HEK293 (cell line): ENCODE measurements around the gene PAMR1.

Experiments used
- CTCF ChIP-seq: fragments of 450-650 bp; formaldehyde crosslinking; IDR thresholded peaks from 2 replicates; pipeline ENCODE4 v1.5.1; 2016; ENCODE audit warnings: missing biosample characterization, missing genetic modification characterization
- OSR2 ChIP-seq: fragments of 450-650 bp; formaldehyde crosslinking; IDR thresholded peaks from 2 replicates; pipeline ENCODE4 v1.5.1; 2016; ENCODE audit warnings: missing biosample characterization, missing genetic modification characterization
- PATZ1 ChIP-seq: fragments of 450-650 bp; formaldehyde crosslinking; IDR thresholded peaks from 2 replicates; pipeline ENCODE4 v1.5.1; 2016; ENCODE audit warnings: missing biosample characterization, missing genetic modification characterization
- REST ChIP-seq: fragments of 450-650 bp; formaldehyde crosslinking; IDR thresholded peaks from 2 replicates; pipeline ENCODE4 v1.5.1; 2016; ENCODE audit warnings: missing biosample characterization, missing genetic modification characterization
- ZBTB21 ChIP-seq: fragments of 450-650 bp; formaldehyde crosslinking; IDR thresholded peaks from 2 replicates; pipeline ENCODE4 v1.5.1; 2017; ENCODE audit warnings: missing biosample characterization, missing genetic modification characterization
- ZBTB49 ChIP-seq: fragments of 450-650 bp; formaldehyde crosslinking; IDR thresholded peaks from 2 replicates; pipeline ENCODE4 v1.5.1; 2016; ENCODE audit warnings: missing biosample characterization, missing genetic modification characterization, low read depth
- ZFP3 ChIP-seq: fragments of 450-650 bp; formaldehyde crosslinking; IDR thresholded peaks from 2 replicates; pipeline ENCODE4 v1.5.1; 2016; ENCODE audit warnings: low read depth, missing biosample characterization, missing genetic modification characterization
- ZNF350 ChIP-seq: fragments of 450-650 bp; formaldehyde crosslinking; IDR thresholded peaks from 2 replicates; pipeline ENCODE4 v1.5.0; 2017; ENCODE audit warnings: missing biosample characterization, mild to moderate bottlenecking, missing genetic modification characterization
- ZNF416 ChIP-seq: fragments of 450-650 bp; formaldehyde crosslinking; IDR thresholded peaks from 2 replicates; pipeline ENCODE4 v1.5.1; 2016; ENCODE audit warnings: missing biosample characterization, missing genetic modification characterization
- ZNF664 ChIP-seq: fragments of 450-650 bp; formaldehyde crosslinking; IDR thresholded peaks from 2 replicates; pipeline ENCODE4 v1.5.1; 2016; ENCODE audit warnings: missing biosample characterization, missing genetic modification characterization

GRCh38 chr11:35459489-35459888 is 65.9 kb downstream of the PAMR1 start:
- TF ChIP-seq ZBTB21 (tag by site-specific recombination) (no peak), CTCF (tag by site-specific recombination) (no peak), OSR2 (tag by site-specific recombination) (no peak), ZNF416 (tag by site-specific recombination) (no peak), ZNF350 (tag by site-specific recombination) (no peak), PATZ1 (tag by site-specific recombination) (no peak), REST (tag by site-specific recombination) (no peak), ZFP3 (tag by site-specific recombination) (no peak), ZBTB49 (no peak), ZNF664 (tag by site-specific recombination) (no peak)
